Parathyroid adenoma (tissue), 2 donors: ENCODE data around the gene MMP24OS.

ENCODE experiments used
- H2AFZ ChIP-seq: fragments of 300-600 bp; sonication (generic); one replicate; pipeline ENCODE4 v1.7.0; 2017; ENCODE audit warnings: antibody characterized with exemption, mild to moderate bottlenecking
- H3K27ac ChIP-seq: fragments of 300-600 bp; sonication (generic); one replicate; pipeline ENCODE4 v1.7.0; 2017
- H3K27me3 ChIP-seq: fragments of 300-600 bp; sonication (generic); one replicate; pipeline ENCODE4 v1.7.0; 2017; ENCODE audit warnings: low read length; ENCODE audit not compliant: control insufficient read depth, insufficient read depth
- H3K36me3 ChIP-seq: fragments of 300-600 bp; sonication (generic); one replicate; pipeline ENCODE4 v1.7.0; 2017; ENCODE audit warnings: low read length; ENCODE audit not compliant: control insufficient read depth, insufficient read depth
- H3K4me1 ChIP-seq: fragments of 300-600 bp; sonication (generic); one replicate; pipeline ENCODE4 v1.7.0; 2017; ENCODE audit warnings: control low read depth
- H3K4me2 ChIP-seq: fragments of 300-600 bp; sonication (generic); one replicate; pipeline ENCODE4 v1.7.0; 2017; ENCODE audit warnings: low read length
- H3K4me3 ChIP-seq: fragments of 300-600 bp; sonication (generic); one replicate; pipeline ENCODE4 v1.7.0; 2017; ENCODE audit warnings: low read depth, low read length
- H3K79me2 ChIP-seq: fragments of 300-600 bp; sonication (generic); one replicate; pipeline ENCODE4 v1.7.0; 2017; ENCODE audit warnings: control low read depth
- H3K9ac ChIP-seq: fragments of 300-600 bp; sonication (generic); one replicate; pipeline ENCODE4 v1.7.0; 2017; ENCODE audit warnings: mild to moderate bottlenecking
- H3K9me3 ChIP-seq: fragments of 300-600 bp; sonication (generic); one replicate; pipeline ENCODE4 v1.7.0; 2017; ENCODE audit warnings: low read length; ENCODE audit not compliant: control insufficient read depth
- CTCF ChIP-seq: fragments of 300-600 bp; sonication (generic); IDR thresholded peaks from one replicate; pipeline ENCODE4 v1.7.0; 2017; ENCODE audit warnings: antibody characterized with exemption, mild to moderate bottlenecking
- donor health status: primary hyperparathyroidism.

The MMP24OS gene

GRCh38 chr20:35252037-35252461, 25.9 kb downstream of the MMP24OS start:
- no peaks in the 10 kb centered on the region for H3K36me3 ChIP-seq
- no peak overlapping the region for H2AFZ ChIP-seq
- no peaks in the 10 kb centered on the region for H3K9me3 ChIP-seq
- no peak for TF ChIP-seq CTCF
- peaks cover 5% of the 10 kb centered on the region for H3K79me2 ChIP-seq
- H3K4me1 ChIP-seq, result peaks cover under 1% of the 10 kb centered on the region
- H3K27me3 ChIP-seq, result no peaks in the 10 kb centered on the region
- no peak overlapping the region for H3K9ac ChIP-seq
- no peak overlapping the region for H3K4me2 ChIP-seq
- no peak overlapping the region for H3K4me3 ChIP-seq
- H3K27ac ChIP-seq, result no peak overlapping the region

GRCh38 chr20:35251613-35251940, 26.3 kb downstream of the MMP24OS start:
- no peak overlapping the region for H3K9ac ChIP-seq
- H3K4me2 ChIP-seq, result no peak overlapping the region
- no peak overlapping the region for H3K27ac ChIP-seq
- H3K79me2 ChIP-seq, result peaks cover 5% of the 10 kb centered on the region
- H3K27me3 ChIP-seq, result no peaks in the 10 kb centered on the region
- no peak for TF ChIP-seq CTCF
- H3K4me3 ChIP-seq, result no peak overlapping the region
- no peaks in the 10 kb centered on the region for H3K4me1 ChIP-seq
- H3K9me3 ChIP-seq, result no peaks in the 10 kb centered on the region
- H3K36me3 ChIP-seq, result no peaks in the 10 kb centered on the region
- H2AFZ ChIP-seq, result no peak overlapping the region

GRCh38 chr20:35248641-35249475, 29.1 kb downstream of the MMP24OS start:
- no peaks in the 10 kb centered on the region for H3K4me1 ChIP-seq
- no peaks in the 10 kb centered on the region for H3K27me3 ChIP-seq
- no peak overlapping the region for H3K4me3 ChIP-seq
- H3K27ac ChIP-seq, result no peak overlapping the region
- H3K79me2 ChIP-seq, result no peaks in the 10 kb centered on the region
- no peak overlapping the region for H3K9ac ChIP-seq
- TF ChIP-seq CTCF, result no peak
- H2AFZ ChIP-seq, result no peak overlapping the region
- no peak overlapping the region for H3K4me2 ChIP-seq
- no peaks in the 10 kb centered on the region for H3K9me3 ChIP-seq
- H3K36me3 ChIP-seq, result no peaks in the 10 kb centered on the region

- Histone ChIP-seq H3K4me3 (no peak overlapping the region), H3K27ac (no peak overlapping the region)
Observed at GRCh38 chr20:35246723-35247122, 31.2 kb downstream of the MMP24OS start.

More at GRCh38 chr20:35246723-35247122, 31.2 kb downstream of the MMP24OS start:
- H2AFZ ChIP-seq, result no peak overlapping the region
- H3K9me3 ChIP-seq, result no peaks in the 10 kb centered on the region
- no peak overlapping the region for H3K4me2 ChIP-seq
- H3K79me2 ChIP-seq, result no peaks in the 10 kb centered on the region
- H3K9ac ChIP-seq, result no peak overlapping the region
- TF ChIP-seq CTCF, result no peak
- H3K36me3 ChIP-seq, result no peaks in the 10 kb centered on the region
- no peaks in the 10 kb centered on the region for H3K4me1 ChIP-seq
- H3K27me3 ChIP-seq, result no peaks in the 10 kb centered on the region
